HEK293T (cell line): Measurements from ENCODE around the gene BTN1A1.

Source experiments
- ARNT ChIP-seq: fragments of 450-650 bp; IDR thresholded peaks from 2 replicates; pipeline ENCODE4 v1.6.1; 2017; ENCODE audit warnings: mild to moderate bottlenecking
- BHLHE40 ChIP-seq: fragments of 450-650 bp; IDR thresholded peaks from 2 replicates; pipeline ENCODE4 v1.6.1; 2016; ENCODE audit warnings: mild to moderate bottlenecking, moderate library complexity, borderline replicate concordance
- FOXA1 ChIP-seq: fragments of 450-650 bp; IDR thresholded peaks from 2 replicates; pipeline ENCODE4 v1.6.1; 2016; ENCODE audit warnings: mild to moderate bottlenecking
- FOXM1 ChIP-seq: fragments of 450-650 bp; IDR thresholded peaks from 2 replicates; pipeline ENCODE4 v1.6.1; 2017; ENCODE audit warnings: mild to moderate bottlenecking, borderline replicate concordance
- HDGF ChIP-seq: fragments of 450-650 bp; IDR thresholded peaks from 2 replicates; pipeline ENCODE4 v1.6.1; 2017; ENCODE audit warnings: antibody characterized with exemption, borderline replicate concordance
- L3MBTL2 ChIP-seq: fragments of 450-650 bp; conservative IDR thresholded peaks from 2 replicates; pipeline ENCODE4 v1.6.1; 2016; ENCODE audit warnings: mild to moderate bottlenecking
- SP1 ChIP-seq: fragments of 450-650 bp; IDR thresholded peaks from 2 replicates; pipeline ENCODE4 v1.6.1; 2017
- SUZ12 ChIP-seq: fragments of 450-650 bp; IDR thresholded peaks from 2 replicates; pipeline ENCODE4 v1.6.1; 2016; ENCODE audit warnings: mild to moderate bottlenecking
- TF ChIP-seq, protein P1 (sequence below): fragments of 450-650 bp; IDR thresholded peaks from 2 replicates; pipeline ENCODE4 v1.6.1; 2016

DNA sequence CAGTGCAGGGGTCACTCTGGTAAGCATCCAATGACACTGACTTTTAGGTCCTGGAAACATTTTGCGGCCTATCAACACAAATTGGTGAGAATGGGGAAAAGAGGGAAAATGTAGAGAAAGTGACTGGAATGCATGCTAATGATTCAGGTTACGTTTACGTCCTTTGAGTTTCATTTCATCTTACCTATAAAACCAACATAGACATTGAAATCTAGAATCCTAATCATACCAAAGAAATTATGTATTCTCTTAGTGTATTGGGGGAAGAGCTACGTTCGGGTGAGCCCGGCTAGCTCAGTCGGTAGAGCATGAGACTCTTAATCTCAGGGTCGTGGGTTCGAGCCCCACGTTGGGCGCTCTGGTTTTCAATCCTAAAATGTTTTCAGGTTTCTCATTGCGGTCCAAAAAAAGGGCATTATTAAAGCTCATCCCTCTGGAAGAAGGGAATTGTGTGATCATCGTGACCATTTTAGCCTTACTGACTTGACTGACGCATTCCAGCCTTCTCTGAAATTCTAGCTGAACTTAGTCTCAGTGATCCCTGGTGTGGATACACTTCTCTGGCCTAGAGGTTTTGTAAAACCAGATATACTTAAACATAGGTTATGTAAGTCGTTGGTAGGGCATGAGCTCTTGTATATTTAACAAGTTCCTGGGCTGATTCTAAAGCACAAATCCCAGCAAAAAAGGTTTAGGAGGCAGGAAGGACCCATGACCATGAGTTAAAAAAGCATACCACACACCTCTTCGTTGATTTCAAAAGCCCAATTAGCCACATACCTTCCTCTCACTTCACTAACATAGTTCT lies 56.4 kb downstream of the BTN1A1 start:
- TF ChIP-seq SUZ12, result no peak
- no peak for TF ChIP-seq BHLHE40
- no peak for TF ChIP-seq SP1
- no peak for TF ChIP-seq FOXM1
- TF ChIP-seq, protein P1, sequence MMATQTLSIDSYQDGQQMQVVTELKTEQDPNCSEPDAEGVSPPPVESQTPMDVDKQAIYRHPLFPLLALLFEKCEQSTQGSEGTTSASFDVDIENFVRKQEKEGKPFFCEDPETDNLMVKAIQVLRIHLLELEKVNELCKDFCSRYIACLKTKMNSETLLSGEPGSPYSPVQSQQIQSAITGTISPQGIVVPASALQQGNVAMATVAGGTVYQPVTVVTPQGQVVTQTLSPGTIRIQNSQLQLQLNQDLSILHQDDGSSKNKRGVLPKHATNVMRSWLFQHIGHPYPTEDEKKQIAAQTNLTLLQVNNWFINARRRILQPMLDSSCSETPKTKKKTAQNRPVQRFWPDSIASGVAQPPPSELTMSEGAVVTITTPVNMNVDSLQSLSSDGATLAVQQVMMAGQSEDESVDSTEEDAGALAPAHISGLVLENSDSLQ, result peak; percentile 93
- TF ChIP-seq L3MBTL2, result no peak
- no peak for TF ChIP-seq FOXA1
- peak; percentile 69 for TF ChIP-seq ARNT
- no peak for TF ChIP-seq HDGF
